GM19240 (cell line): ENCODE results near the gene CCDC86.

ENCODE experiments used
- DNase-seq: peaks from one replicate; pipeline ENCODE4 v3.0.0; 2011; ENCODE audit warnings: low spot score; ENCODE audit not compliant: insufficient read length

CCDC86 gene

DNA sequence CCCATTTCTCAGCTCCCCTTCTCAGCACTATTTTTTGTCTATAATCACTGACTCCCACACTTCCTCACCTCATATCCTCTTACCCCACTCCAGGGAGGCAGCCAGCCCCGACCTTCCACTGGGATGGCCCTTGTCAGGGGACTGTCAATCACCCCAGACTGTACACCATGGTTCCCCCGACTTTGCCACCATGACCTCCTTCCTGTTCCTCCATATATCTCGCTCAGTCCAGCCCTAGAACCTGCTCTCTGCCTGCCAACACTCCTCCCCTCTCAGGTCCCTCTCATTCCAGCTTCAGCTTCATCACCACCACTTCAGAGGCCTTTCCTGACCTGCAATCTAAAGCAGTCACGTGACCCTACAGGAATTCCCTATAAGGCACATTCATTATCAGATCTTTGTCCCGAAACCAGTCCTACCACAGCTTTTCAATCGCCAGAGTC is 48.0 kb downstream of the CCDC86 start:
- no peak for DNase-seq

DNA sequence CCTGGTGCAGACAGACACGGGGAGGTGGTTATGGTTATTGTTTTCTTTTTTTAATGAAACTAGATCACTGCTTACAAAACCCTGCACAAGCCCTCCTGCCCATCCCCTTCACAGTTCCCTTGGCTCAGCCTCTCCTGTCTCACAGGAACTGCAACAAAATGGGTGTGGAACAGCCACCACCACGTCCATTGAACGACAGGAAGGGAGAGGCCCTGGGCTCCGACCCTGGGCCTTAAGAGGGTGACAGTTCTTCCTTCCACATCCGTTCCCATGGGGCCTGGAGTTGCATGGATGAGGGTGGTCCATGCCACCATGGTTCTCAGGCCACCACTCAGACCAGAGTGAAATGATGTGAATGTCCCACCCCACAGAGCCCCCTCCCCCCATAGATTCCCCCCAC is 48.8 kb downstream of the CCDC86 start:
- DNase-seq, result no peak

DNA sequence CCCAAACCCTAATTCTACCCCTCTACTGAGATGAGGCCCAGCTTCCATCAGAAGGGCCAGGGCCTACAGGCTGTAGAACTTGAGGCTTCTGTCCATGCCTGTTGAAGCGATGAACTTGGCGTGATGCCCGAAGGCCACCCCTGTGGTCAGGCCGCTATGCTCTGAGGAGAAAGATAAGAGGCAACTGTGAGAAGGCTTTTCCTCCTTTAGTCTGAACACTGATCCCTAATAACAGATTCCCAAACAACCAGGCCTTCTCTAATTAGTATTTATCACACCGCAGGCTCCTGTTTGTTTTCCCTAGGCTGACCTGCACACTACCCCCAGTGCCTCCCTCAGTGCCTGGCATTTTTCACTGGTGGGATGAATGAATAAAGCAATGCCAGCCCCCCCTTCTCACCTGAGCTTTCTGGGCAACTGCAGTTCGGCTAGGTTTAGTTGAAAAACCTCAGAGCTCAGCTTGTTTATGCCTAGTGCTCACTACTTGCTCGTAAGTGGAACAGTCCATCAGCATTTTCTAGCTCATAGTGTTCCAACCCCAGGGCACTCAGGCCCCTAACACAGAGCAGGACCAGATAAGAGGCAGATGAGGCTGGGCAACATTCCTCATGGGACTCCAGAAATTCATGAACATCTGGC is 49.3 kb downstream of the CCDC86 start:
- DNase-seq, result no peak

DNA sequence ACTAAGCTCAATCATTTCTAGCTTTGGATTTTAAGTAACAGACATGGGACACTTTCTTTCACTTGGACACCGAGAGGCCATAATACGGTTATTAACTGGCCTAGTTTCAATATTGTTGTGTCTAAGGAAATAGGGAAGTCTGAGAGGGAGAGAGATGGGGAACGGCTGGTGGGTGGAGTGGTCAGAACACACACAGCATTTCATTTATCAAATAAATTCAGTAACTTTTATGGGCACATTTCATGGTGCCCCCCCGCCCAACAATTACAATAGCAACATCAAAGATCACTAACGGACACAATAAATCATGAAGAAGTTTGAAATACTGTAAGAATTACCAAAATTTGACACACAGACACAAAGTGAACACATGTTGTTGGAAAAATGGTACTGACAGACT is 53.8 kb downstream of the CCDC86 start:
- no peak for DNase-seq

DNA sequence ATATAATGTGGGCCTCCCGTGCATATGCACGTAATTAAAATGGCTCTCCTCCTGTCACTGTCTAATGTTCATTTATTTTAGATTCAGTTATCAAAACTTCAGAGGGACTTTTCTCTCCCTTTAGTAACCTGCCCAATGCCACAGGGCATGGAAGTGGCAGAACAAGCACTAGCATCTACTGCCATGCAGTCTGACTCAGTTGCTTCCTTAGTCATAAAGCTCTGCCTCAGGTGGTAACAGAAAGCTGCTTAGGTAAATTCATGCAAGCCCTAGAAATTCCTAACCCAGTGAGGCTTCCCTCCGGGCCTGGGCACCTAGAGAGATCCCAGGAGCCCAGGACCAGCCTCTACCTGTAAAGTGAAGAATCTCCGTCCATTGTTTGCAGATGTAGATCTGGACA is 55.6 kb downstream of the CCDC86 start:
- DNase-seq, result no peak

DNA sequence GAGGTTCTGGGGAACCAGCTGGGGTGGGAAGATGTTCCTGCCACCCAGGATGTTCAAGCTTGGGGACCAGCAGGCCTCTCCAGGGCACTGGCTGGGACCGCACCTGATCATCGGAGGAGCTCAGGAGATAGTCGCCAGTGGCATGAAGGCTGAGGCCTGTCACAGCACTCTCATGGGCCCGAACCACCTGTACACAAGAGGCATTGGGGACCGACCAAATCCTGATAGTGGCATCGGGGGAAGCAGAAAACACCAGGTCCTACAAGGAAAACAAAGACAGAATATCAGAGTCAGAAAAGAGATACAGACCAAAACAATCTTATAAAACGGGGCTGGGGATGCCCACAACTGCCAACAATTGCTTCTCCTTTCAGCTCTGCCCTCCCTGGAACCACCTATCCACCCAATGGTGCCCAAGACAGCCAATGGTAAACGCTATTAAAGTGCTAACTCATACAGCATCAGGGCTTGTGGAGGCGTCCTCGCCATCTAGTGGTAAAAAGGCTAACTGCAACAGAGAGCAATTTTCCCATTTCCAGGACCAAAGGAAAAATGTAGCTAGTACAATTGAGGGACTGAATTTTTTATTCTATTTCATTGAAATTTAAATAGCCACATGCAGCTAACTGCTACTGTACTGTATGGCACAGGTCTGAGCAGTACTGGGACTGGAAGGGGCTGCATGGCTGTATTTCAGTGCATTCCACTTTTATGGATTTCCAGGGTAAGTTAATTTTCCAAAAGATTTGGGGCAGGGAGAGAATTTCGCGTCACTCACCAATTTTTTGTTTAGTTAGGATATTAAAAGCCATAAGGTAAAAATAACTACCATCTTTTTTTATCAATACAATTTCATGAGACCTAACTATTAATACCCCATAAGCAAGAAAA is 57.4 kb downstream of the CCDC86 start:
- DNase-seq, result no peak

DNA sequence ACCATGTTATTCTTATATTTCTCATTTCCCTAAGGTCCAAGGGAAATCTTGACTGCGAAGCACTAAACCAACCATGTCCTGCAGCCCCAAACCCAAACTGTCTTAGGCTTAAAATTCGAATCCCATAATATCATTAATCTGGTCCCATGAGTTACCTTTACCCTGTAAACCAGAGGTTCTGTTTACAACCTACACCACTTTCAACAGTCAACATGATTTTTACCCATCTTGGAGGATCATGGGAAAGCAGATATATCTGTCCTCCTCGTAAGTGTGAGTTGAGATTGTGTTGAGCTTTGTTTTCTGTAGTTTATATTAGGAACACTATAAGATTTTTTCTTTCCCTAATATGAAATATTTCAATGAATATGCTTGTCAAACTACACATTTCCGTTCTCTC is 58.1 kb downstream of the CCDC86 start:
- no peak for DNase-seq
